GM21786 (cell line): ENCODE measurements around the gene PRDM13.

Experiments
- ATAC-seq: cut with Tn5 transposase; IDR thresholded peaks from one replicate; pipeline ENCODE4 v1.9.1; 2021; ENCODE audit not compliant: unreplicated experiment

PRDM13 gene

GRCh38 chr6:99603421-99604165 is 3.0 kb upstream of the PRDM13 start:
- peak; percentile 33 for ATAC-seq

GRCh38 chr6:99604166-99605073 is 2.2 kb upstream of the PRDM13 start:
- no peak for ATAC-seq

- no peak for ATAC-seq
These were observed 1.4 kb upstream of the PRDM13 start for GRCh38 chr6:99605074-99605734.

GRCh38 chr6:99605911-99606655 is 550 bp upstream of the PRDM13 start:
- no peak for ATAC-seq

- no peak for ATAC-seq
These were observed 893 bp downstream of the PRDM13 start for GRCh38 chr6:99607416-99608036.

GRCh38 chr6:99608059-99608885 is 1.6 kb downstream of the PRDM13 start:
- no peak for ATAC-seq

GRCh38 chr6:99608886-99609482 is 2.4 kb downstream of the PRDM13 start:
- ATAC-seq, result no peak

GRCh38 chr6:99609905-99610489 is 3.4 kb downstream of the PRDM13 start:
- ATAC-seq, result no peak

- peak; percentile 54 for ATAC-seq
These were observed 4.5 kb downstream of the PRDM13 start for GRCh38 chr6:99611148-99611547.

GRCh38 chr6:99612551-99613408 is 6.1 kb downstream of the PRDM13 start:
- peak; percentile 3 for ATAC-seq

GRCh38 chr6:99613409-99613704 is 6.7 kb downstream of the PRDM13 start:
- ATAC-seq, result peak; percentile 56

- ATAC-seq, result peak; percentile 43
These were observed 7.2 kb downstream of the PRDM13 start for GRCh38 chr6:99613705-99614429.

GRCh38 chr6:99614430-99615186 is 8.0 kb downstream of the PRDM13 start:
- ATAC-seq, result peak; percentile 18

- ATAC-seq, result no peak
These were observed 10.5 kb downstream of the PRDM13 start for GRCh38 chr6:99617131-99617530.

GRCh38 chr6:99618649-99619408 is 12.2 kb downstream of the PRDM13 start:
- ATAC-seq, result no peak

- no peak for ATAC-seq
These were observed 12.8 kb downstream of the PRDM13 start for GRCh38 chr6:99619409-99619762.
